Ovary (tissue), 3 donors: ENCODE measurements around the gene KIF23.

Experiments
- CTCF ChIP-seq, 3 donors: fragments of 450-650 bp in 2 of 3; fragments of 200-600 bp in 1 of 3; IDR thresholded peaks; one replicate each; pipeline versions ENCODE4 v1.5.1 to v1.8.0; 2016 to 2022; ENCODE audit warnings: antibody characterized with exemption in 3 of 3, mild to moderate bottlenecking in 1 of 3
- EP300 ChIP-seq: sonication (generic); formaldehyde crosslinking; IDR thresholded peaks from one replicate; pipeline ENCODE4 v1.6.1; 2017; ENCODE audit warnings: antibody characterized with exemption
- donor health status: DM: no; HTN: no; CAD: no.

GRCh38 chr15:69407719-69408400 is 6.3 kb upstream of the KIF23 start:
- TF ChIP-seq EP300 (no peak), CTCF (IDR thresholded peaks at IDR 0.05) (no peak)
